Tibial nerve (tissue), 4 donors: ENCODE results near the gene NUAK1. TPM values are rescaled to one million over a fixed set of nuclear protein-coding genes. Genes with fewer than 3 reads are reported as not detected.

ENCODE experiments used
- DNase-seq, 2 donors: peaks; one replicate each; pipeline ENCODE4 v3.0.0-alpha.2; 2019; ENCODE audit warnings: low spot score in 2 of 2
- H3K27ac ChIP-seq, 4 donors: fragments of 200-600 bp; sonication (generic) in 3 of 4; one replicate each; pipeline ENCODE4 v1.5.1; 2017 to 2019; ENCODE audit warnings: mild to moderate bottlenecking in 1 of 4
- H3K27me3 ChIP-seq, 2 donors: fragments of 200-600 bp; sonication (generic) in 1 of 2; one replicate each; pipeline versions ENCODE4 v1.5.1 to v1.6.0; 2017 to 2019
- H3K36me3 ChIP-seq, 3 donors: fragments of 200-600 bp; sonication (generic); one replicate each; pipeline ENCODE4 v1.5.1; 2018 to 2019
- H3K4me1 ChIP-seq, 4 donors: fragments of 200-600 bp; sonication (generic) in 3 of 4; one replicate each; pipeline ENCODE4 v1.5.1; 2017 to 2019
- H3K4me3 ChIP-seq, 4 donors: fragments of 200-600 bp; sonication (generic) in 3 of 4; one replicate each; pipeline ENCODE4 v1.5.1; 2017 to 2019; ENCODE audit warnings: mild to moderate bottlenecking in 1 of 4, moderate library complexity in 1 of 4
- H3K9me3 ChIP-seq, 4 donors: fragments of 200-600 bp; sonication (generic) in 3 of 4; one replicate each; pipeline ENCODE4 v1.5.1; 2017 to 2019
- CTCF ChIP-seq, 5 experiments: fragments of 200-600 bp in 3 of 5; fragments of 450-650 bp in 2 of 5; sonication (generic) in 3 of 5; IDR thresholded peaks; one replicate each; pipeline ENCODE4 v1.5.1; 2016 to 2019; ENCODE audit warnings: antibody characterized with exemption in 5 of 5, mild to moderate bottlenecking in 3 of 5, moderate library complexity in 2 of 5
- EP300 ChIP-seq, 2 donors: sonication (generic); formaldehyde crosslinking; IDR thresholded peaks; one replicate each; pipeline ENCODE4 v1.6.1; 2017; ENCODE audit warnings: antibody characterized with exemption in 2 of 2, mild to moderate bottlenecking in 1 of 2
- POLR2A ChIP-seq, 2 donors: fragments of 450-650 bp; IDR thresholded peaks; one replicate each; pipeline ENCODE4 v1.6.1; 2017; ENCODE audit warnings: antibody characterized with exemption in 2 of 2, mild to moderate bottlenecking in 2 of 2, moderate library complexity in 2 of 2
- WGBS, 2 donors: methylation state at CpG; one replicate each; pipeline ENCODE4 v1.1.5; 2018; 5-methylcytosine and 5-hydroxymethylcytosine counted together
- total RNA-seq, 4 donors: library from RNA; depleted of rRNA; stranded (reverse); fragments of >200 nt; gene quantifications; one replicate each; pipeline ENCODE4 v1.1.0, GENCODE V29; 2016

NUAK1 gene
- total RNA-seq, 4 donors from 2014 or later: 32.0 to 47.9 (median 33.5) TPM

GRCh38 chr12:106090591-106091445 is 47.9 kb downstream of the NUAK1 start:
- no peaks in the 10 kb centered on the region for H3K36me3 ChIP-seq
- no peak for DNase-seq
- no peaks in the 10 kb centered on the region for H3K9me3 ChIP-seq
- H3K4me1 ChIP-seq: peaks cover 0 to 79% (median 21%) of the 10 kb centered on the region in 4 donors
- H3K27ac ChIP-seq: peak overlapping the region; percentile 35 to 86 (median 66)
- H3K27me3 ChIP-seq: no peaks in the 10 kb centered on the region
- peak; percentile 22 to 58 for TF ChIP-seq EP300 (IDR thresholded peaks at IDR 0.05)
- TF ChIP-seq POLR2A (IDR thresholded peaks at IDR 0.05): no peak
- H3K4me3 ChIP-seq: no peak overlapping the region
- WGBS, 2 donors: 47 to 49% methylated on average over 10 of the region's 10 CpGs

GRCh38 chr12:106089935-106090334 is 48.8 kb downstream of the NUAK1 start:
- Histone ChIP-seq H3K4me3 (no peak overlapping the region), H3K27ac (peak overlapping the region; percentile 35 to 86 (median 66)), H3K9me3 (no peaks in the 10 kb centered on the region), H3K27me3 (no peaks in the 10 kb centered on the region), H3K4me1 (peaks cover 0 to 79% (median 21%) of the 10 kb centered on the region in 4 donors), H3K36me3 (no peaks in the 10 kb centered on the region)
- DNase-seq: no peak
- WGBS, 2 donors: 50 to 74% methylated on average over 3 of the region's 3 CpGs
- TF ChIP-seq CTCF (IDR thresholded peaks at IDR 0.05): no peak
- TF ChIP-seq POLR2A (IDR thresholded peaks at IDR 0.05): no peak
- TF ChIP-seq EP300 (IDR thresholded peaks at IDR 0.05): peak in 1 of 2 donors; percentile 62

GRCh38 chr12:106088811-106089485 is 49.8 kb downstream of the NUAK1 start:
- WGBS, 2 donors: 60% methylated on average over 9 of the region's 9 CpGs
- H3K4me1 ChIP-seq: peaks cover 0 to 80% (median 29%) of the 10 kb centered on the region in 4 donors
- no peak for DNase-seq
- H3K4me3 ChIP-seq: no peak overlapping the region
- H3K36me3 ChIP-seq: no peaks in the 10 kb centered on the region
- no peaks in the 10 kb centered on the region for H3K9me3 ChIP-seq
- TF ChIP-seq EP300 (IDR thresholded peaks at IDR 0.05) (no peak), CTCF (IDR thresholded peaks at IDR 0.05) (no peak), POLR2A (IDR thresholded peaks at IDR 0.05) (no peak)
- H3K27me3 ChIP-seq: no peaks in the 10 kb centered on the region
- peak overlapping the region; percentile 19 to 86 (median 66) for H3K27ac ChIP-seq

GRCh38 chr12:106088246-106088808 is 50.4 kb downstream of the NUAK1 start:
- Histone ChIP-seq H3K4me3 (no peak overlapping the region), H3K27ac (peak overlapping the region in 3 of 4 donors; percentile 19 to 86 (median 81)), H3K9me3 (no peaks in the 10 kb centered on the region), H3K4me1 (peaks cover 0 to 79% (median 31%) of the 10 kb centered on the region in 4 donors), H3K36me3 (no peaks in the 10 kb centered on the region), H3K27me3 (no peaks in the 10 kb centered on the region)
- DNase-seq: no peak
- WGBS, 2 donors: 81 to 89% methylated on average over 4 of the region's 4 CpGs
- TF ChIP-seq POLR2A (IDR thresholded peaks at IDR 0.05): no peak
- TF ChIP-seq EP300 (IDR thresholded peaks at IDR 0.05): no peak
- no peak for TF ChIP-seq CTCF (IDR thresholded peaks at IDR 0.05)

- no peak for DNase-seq
- H3K27me3 ChIP-seq: no peaks in the 10 kb centered on the region
- H3K36me3 ChIP-seq: no peaks in the 10 kb centered on the region
- TF ChIP-seq POLR2A (IDR thresholded peaks at IDR 0.05) (no peak), CTCF (IDR thresholded peaks at IDR 0.05) (no peak), EP300 (IDR thresholded peaks at IDR 0.05) (no peak)
- no peaks in the 10 kb centered on the region for H3K9me3 ChIP-seq
- H3K4me3 ChIP-seq: no peak overlapping the region
- peaks cover 0 to 78% (median 31%) of the 10 kb centered on the region in 4 donors for H3K4me1 ChIP-seq
- 54 to 65% methylated on average over 19 of the region's 19 CpGs for WGBS, 2 donors
- H3K27ac ChIP-seq: peak overlapping the region in 1 of 4 donors; percentile 15
Measured at GRCh38 chr12:106086696-106087095, 52.1 kb downstream of the NUAK1 start.
